NCI-H1105 (cell line): Measurements from ENCODE around the gene ASTN1.

ENCODE experiments used
- DNase-seq: peaks from one replicate; lab custom pipeline; 2025; lab: John Stamatoyannopoulos, UW

ASTN1 gene

DNA sequence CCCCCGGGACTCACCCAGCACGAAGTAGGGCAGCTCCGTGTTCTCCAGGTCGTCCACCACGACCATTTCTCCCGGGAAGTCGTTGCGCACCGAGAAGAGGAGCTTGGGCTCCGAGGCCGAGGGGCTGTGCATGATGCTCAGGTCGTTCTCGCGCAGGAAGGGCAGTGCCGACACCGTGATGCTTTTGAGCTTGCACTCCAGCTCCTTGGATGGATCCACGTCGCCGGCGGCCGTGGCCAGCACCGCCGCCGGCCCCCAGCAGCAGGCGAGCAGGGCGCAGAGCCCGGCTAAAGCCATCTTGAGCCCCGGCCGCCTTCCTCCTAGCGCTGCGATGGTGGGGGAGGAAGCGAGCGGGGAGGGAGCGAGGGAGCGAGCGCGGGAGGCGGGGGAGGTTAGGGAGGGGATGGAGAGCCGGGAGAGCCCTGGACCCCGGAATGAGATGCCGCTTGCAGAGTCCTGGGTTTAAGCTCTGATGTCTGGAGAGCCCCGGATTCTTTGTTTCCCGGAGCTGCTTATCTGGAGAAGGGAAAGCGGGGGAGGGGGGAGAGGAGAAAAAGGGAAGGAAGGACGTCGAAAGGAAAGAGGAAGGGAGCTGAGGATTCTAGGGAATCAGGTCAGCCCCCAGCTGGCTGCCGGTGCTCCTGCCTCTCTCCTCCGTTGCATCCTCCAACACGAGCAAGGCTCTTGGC, at the start of gene ASTN1:
ASTN1 (minus strand) TSS at position 333 of the 689 bp plus-strand sequence; CDS start at position 297, 36 bp downstream.
- peak; percentile 42 for DNase-seq

- DNase-seq = no peak
Measured at GRCh38 chr1:177211231-177211630, 46.7 kb upstream of the ASTN1 start.

- DNase-seq = no peak
Measured at GRCh38 chr1:177210071-177210470, 45.6 kb upstream of the ASTN1 start.

- peak; percentile 84 for DNase-seq
Measured at GRCh38 chr1:177209357-177209756, 44.8 kb upstream of the ASTN1 start.

- no peak for DNase-seq
Measured at GRCh38 chr1:177208920-177209319, 44.4 kb upstream of the ASTN1 start.

DNA sequence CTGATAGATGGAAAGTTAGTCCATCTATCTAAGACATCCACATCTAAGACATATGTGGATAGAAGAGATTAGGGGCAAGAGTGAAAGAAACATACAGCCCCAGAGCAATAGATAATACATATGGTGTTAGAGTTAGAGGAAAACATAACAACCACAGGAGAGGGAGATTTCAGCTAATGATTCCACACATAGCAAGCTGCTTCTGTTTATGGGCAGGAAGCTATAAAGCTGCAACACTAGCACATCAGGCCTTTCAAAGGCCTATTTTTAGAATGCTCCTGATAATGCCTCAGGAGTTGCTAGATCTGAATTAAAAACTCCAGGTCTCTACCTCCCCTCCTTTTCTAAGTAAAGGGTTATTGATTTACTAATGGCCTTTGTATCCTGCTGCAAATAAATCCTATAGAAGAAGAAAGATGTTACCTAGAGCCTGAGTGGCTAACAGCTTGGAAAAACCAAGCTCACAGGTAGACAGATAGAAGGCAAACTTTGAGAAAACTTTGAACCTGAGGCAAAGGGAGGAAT, 42.4 kb upstream of the ASTN1 start:
- DNase-seq = no peak

DNA sequence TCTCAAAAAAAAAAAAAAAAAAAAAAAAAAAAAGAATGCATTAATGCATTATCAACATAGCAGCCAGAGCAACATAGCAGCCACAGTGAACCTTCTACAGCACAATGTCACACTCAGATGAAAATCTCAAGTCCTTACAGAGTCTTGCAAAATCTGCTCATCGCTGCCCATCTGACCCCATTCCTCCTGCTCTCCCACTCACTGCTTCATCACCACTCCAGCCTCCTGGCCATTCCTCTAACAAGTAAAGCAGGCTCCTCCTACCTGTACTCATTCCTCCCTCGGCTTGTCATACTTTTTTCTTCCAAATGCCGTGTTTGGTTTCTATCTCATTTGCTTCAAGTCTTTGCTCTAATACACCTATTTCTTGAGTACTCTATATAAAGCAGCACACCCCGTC, 35.8 kb upstream of the ASTN1 start:
- no peak for DNase-seq

GRCh38 chr1:177198243-177198642, 33.7 kb upstream of the ASTN1 start:
- DNase-seq = no peak

DNA sequence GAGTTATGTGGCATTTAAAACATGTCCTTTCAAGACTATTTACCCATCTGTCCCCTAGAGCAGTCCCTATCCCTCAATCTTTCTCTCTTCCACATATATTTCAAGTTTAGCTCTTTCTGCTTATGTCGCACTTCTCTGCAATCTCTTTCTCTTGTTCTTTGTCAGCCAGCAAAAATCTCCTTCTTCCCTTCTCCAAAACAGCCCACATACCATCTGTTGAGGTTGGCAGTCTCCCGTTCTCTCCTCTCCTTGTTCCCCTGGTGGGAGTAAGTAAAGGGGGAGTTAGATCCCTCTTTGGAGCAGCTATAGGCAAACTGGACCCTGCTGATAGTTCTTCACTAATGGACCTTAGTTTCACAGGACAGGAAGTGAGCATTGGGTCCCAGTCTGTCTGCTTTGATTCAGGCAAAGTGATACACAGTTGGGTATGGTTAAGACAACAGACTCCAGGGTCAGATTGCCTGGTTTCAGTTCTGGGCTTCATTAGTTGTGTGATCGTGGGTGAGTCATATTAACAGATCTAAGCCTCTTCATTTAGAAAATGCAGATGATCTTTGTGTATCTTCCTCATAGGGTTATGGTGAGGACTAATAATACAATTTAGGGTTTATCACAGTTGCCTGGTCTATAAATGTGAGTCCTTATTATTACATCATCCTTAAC, 25.9 kb upstream of the ASTN1 start:
- DNase-seq = no peak

- DNase-seq = no peak
Measured at GRCh38 chr1:177186639-177187038, 22.1 kb upstream of the ASTN1 start.

DNA sequence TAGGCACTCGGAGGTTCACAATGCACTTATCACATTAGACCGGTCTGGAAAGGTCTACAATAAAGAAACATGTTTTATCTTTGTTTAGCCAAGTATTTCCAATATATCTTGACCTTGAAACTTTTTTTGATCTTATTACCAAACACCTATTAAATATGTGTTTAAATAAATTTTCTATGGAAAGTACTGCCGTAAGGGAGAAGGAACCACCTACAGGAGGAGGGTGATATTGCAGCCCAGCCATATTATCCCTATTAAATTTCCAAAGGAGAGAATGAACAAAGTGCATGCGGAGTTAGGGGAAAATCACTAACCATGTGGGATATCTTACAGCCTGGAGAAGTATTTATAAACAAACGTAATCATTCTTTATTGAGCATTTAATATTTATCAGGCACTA, 20.7 kb upstream of the ASTN1 start:
- no peak for DNase-seq

- DNase-seq = no peak
Measured at GRCh38 chr1:177183836-177184235, 19.3 kb upstream of the ASTN1 start.

GRCh38 chr1:177181631-177182291, 17.2 kb upstream of the ASTN1 start:
- peak; percentile 72 for DNase-seq

DNA sequence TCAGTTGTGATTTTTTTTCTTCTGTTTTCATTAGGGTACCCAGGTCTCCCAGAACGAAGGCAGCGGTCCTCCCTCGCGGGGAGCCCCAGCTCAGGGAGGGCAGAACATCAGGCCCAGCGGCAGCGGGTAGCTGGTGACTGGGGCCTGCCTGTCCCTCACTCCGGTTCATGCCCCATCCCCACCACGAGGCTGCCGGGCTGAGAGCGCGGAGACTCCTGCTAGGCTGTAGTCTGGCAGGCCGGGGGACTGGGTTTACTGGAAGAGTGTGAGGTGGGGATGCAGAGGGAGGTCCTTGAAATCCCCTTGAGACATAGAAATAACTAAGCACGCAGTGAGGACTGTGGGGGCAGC, 16.7 kb upstream of the ASTN1 start:
- DNase-seq = no peak

DNA sequence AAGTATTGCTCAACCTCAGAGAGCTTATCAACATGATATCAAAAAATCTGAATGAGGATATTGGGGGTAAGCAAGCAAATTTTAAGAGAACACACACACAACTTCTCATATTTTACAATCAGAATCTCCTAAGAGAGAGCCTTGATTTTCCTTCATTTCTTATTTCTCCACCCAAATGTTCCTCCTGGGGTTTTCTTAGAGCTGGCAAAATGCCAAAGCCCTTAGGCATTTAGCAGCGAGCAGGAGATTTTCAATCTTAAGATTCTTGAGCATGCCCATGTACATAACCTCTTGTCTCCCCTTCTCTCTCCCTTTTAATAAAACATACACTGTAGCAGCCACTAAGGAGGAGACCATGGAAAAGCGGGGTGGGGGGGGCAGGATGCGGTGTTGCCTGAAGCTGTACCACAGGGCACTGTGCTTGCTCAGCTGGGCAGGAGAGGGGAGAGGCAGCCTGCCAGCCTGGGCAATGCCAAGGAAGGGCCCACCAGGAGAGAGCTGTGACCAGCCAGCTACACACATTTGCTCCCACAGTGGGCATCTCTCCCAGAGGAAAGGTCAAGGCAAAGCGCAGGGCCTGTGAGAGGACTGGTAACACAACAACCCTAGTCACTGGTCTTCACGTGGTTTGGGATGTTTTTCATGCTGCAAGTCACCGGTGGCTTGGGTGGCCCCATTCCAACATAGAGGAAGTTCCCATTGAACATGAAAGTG, 10.6 kb upstream of the ASTN1 start:
- DNase-seq = no peak

- no peak for DNase-seq
Measured at GRCh38 chr1:177173976-177174375, 9.5 kb upstream of the ASTN1 start.

DNA sequence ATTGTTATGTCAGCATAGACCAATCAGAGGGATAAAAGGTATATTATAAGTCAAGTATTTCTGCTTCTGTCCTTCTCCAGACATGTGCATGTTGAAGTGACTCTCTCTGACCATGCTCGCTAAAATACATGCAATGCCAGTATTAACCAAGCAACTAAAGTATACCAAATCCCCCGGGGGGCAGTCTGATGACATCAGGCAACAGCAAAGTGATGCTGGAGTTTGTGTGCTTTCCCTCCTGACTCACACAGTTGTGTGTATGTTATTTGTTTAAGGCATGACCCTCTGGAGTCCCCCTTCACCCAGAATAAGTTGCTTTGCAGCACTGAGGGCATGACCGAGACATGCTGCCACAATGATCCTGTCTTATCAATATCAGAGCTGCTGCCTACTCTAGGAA, 8.4 kb upstream of the ASTN1 start:
- no peak for DNase-seq

DNA sequence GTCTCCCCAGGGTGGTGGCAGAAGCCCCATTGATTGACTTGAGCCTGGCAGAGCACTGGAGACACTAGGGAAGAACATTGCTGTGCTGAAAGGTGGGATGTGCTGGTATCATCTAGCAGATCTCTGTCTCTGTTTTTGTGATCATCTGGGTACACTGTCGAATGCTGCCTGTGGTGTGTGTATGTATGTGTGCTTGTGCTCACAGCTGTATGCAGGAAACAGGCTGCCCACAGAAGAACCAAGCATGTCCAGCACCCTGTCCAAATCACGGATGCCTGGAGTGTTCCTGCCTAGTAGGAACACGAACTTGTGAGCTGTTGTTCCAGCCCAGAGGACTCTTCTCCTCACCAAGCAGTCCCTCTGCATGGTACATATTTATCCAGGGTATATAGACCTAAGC, 7.8 kb upstream of the ASTN1 start:
- DNase-seq = no peak

GRCh38 chr1:177171536-177172123, 7.1 kb upstream of the ASTN1 start:
- no peak for DNase-seq

DNA sequence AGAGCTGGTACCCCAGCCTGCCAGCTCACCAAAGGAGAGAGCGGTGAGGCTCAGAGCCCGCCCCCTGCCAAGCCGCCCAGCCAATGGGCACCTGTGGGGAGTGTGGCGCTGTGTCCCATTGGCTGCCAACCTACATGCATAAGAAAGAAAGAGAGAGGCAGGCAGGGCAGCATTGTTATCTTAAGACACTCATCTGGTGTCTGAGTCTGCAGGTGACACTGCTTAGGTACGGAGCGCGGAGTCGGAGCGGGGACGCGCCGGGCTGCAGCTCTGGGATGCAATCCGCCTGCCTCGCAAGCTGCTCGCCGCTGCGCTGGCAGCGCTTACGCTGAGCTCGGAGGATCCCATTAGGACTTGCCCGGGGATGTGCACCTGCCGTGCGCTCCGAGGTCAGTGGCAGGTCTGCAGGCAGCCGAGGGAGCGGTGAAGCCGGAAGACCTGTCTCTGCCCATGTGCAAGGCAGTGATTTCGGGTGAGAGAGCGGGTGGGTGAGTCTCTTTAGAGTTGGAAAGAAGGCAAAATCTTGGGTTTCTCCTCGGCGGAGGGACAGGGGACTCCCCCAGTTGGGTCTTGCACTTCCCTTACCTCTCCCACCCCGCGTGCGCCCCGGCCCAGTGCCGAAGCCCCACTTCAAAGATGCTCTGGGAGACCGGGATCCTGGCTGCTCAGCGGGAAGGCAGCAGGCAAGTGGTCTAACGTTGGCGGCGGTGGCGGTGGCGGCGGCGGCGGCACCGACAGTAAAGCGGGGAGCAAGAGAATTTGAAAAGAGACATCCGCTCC, 6.4 kb upstream of the ASTN1 start, which contains the start of gene BRINP2:
BRINP2 (plus strand) TSS at position 203 of the 780 bp plus-strand sequence. CDS start 58,919 bp downstream, outside the sequence.
- DNase-seq = peak; percentile 87

GRCh38 chr1:177165069-177165439, 542 bp upstream of the ASTN1 start:
- DNase-seq = no peak
